ENCODE data around the gene ELN. TPM values are rescaled to one million over a fixed set of nuclear protein-coding genes. Genes with fewer than 3 reads are reported as not detected.

Gene ELN
- total RNA-seq, 2 donors from 2014 or later, result 91.7 to 166 TPM

- DNase-seq (peak; percentile 25), ATAC-seq (peak in 1 of 2 donors; percentile 4)
- intact Hi-C loops (cut with DNase I), result loop anchor here in 1 of 2 donors (10.0 kb wide), 1 partner anchor 57 kb away; no protein-coding TSS in a partner anchor
These were observed 23.8 kb downstream of the ELN start for GRCh38 chr7:74051629-74052410.

- no peak for ATAC-seq
- intact Hi-C loops (cut with DNase I), result loop anchor here in 1 of 2 donors (10.0 kb wide), 1 partner anchor 58 kb away; no protein-coding TSS in a partner anchor
- DNase-seq, result no peak
These were observed 24.7 kb downstream of the ELN start for GRCh38 chr7:74052628-74053027.

- ATAC-seq (no peak), DNase-seq (no peak)
- intact Hi-C loops (cut with DNase I), result loop anchor here in 1 of 2 donors (10.0 kb wide), 1 partner anchor 59 kb away; no protein-coding TSS in a partner anchor
These were observed 25.7 kb downstream of the ELN start for GRCh38 chr7:74053589-74054186.

GRCh38 chr7:74056096-74056915, 28.3 kb downstream of the ELN start:
- intact Hi-C loops (cut with DNase I), result loop anchor here in 1 of 2 donors (10.0 kb wide), 1 partner anchor 62 kb away; no protein-coding TSS in a partner anchor
- no peak for ATAC-seq
- no peak for DNase-seq

- intact Hi-C loops (cut with DNase I), result loop anchor here in 1 of 2 donors (10.0 kb wide), 1 partner anchor 63 kb away; no protein-coding TSS in a partner anchor
- DNase-seq, result no peak
These were observed 29.4 kb downstream of the ELN start for GRCh38 chr7:74057216-74057925.

GRCh38 chr7:74057987-74058386, 30.0 kb downstream of the ELN start:
- DNase-seq, result no peak
- intact Hi-C loops (cut with DNase I), result loop anchor here in 1 of 2 donors (10.0 kb wide), 1 partner anchor 63 kb away; no protein-coding TSS in a partner anchor
- no peak for ATAC-seq

More at GRCh38 chr7:74057216-74057925, 29.4 kb downstream of the ELN start:
- ATAC-seq, result no peak

- intact Hi-C loops (cut with DNase I), result loop anchor here in 1 of 2 donors (10.0 kb wide), 1 partner anchor 64 kb away; no protein-coding TSS in a partner anchor
- no peak for DNase-seq
These were observed 30.5 kb downstream of the ELN start for GRCh38 chr7:74058486-74058885.

GRCh38 chr7:74059037-74059436, 31.1 kb downstream of the ELN start:
- intact Hi-C loops (cut with DNase I), result loop anchor here in 1 of 2 donors (10.0 kb wide), 1 partner anchor 64 kb away; no protein-coding TSS in a partner anchor
- DNase-seq, result no peak
- ATAC-seq, result no peak

More at GRCh38 chr7:74058486-74058885, 30.5 kb downstream of the ELN start:
- ATAC-seq, result no peak

- ATAC-seq (no peak), DNase-seq (no peak)
- intact Hi-C loops (cut with DNase I), result loop anchor here in 1 of 2 donors (10.0 kb wide), 2 partner anchors 65 to 345 kb away; no protein-coding TSS in a partner anchor
These were observed 32.0 kb downstream of the ELN start for GRCh38 chr7:74059681-74060588.

- intact Hi-C loops (cut with DNase I), result loop anchor here in 1 of 2 donors (10.0 kb wide), 1 partner anchor 343 kb away; no protein-coding TSS in a partner anchor
- ATAC-seq (peak; percentile 88 to 92), DNase-seq (peak; percentile 89)
These were observed 34.0 kb downstream of the ELN start for GRCh38 chr7:74061840-74062539.

GRCh38 chr7:74063223-74063641, 35.3 kb downstream of the ELN start:
- DNase-seq (no peak), ATAC-seq (no peak)
- intact Hi-C loops (cut with DNase I), result loop anchor here in 1 of 2 donors (10.0 kb wide), 1 partner anchor 342 kb away; no protein-coding TSS in a partner anchor

- ATAC-seq (no peak), DNase-seq (no peak)
- intact Hi-C loops (cut with DNase I), result loop anchor here in 1 of 2 donors (10.0 kb wide), 1 partner anchor 341 kb away; no protein-coding TSS in a partner anchor
These were observed 35.7 kb downstream of the ELN start for GRCh38 chr7:74063646-74064045.

GRCh38 chr7:74064696-74065095, 36.7 kb downstream of the ELN start:
- no peak for ATAC-seq
- intact Hi-C loops (cut with DNase I), result loop anchor here (5.0 to 10.0 kb wide), 3 partner anchors 108 to 340 kb away; partner anchors contain the start of gene EIF4H (in 1 of the 2)
- DNase-seq, result no peak

GRCh38 chr7:74066626-74067025, 38.7 kb downstream of the ELN start:
- DNase-seq (no peak), ATAC-seq (no peak)
- intact Hi-C loops (cut with DNase I), result loop anchor here (5.0 to 10.0 kb wide), 3 partner anchors 106 to 338 kb away; partner anchors contain the start of gene EIF4H (in 1 of the 2)

- ATAC-seq (peak in 1 of 2 donors; percentile 3), DNase-seq (no peak)
- intact Hi-C loops (cut with DNase I), result loop anchor here (2.0 to 10.0 kb wide), 4 partner anchors 104 to 336 kb away; partner anchors contain the start of gene EIF4H (in 1 of the 2)
These were observed 40.6 kb downstream of the ELN start for GRCh38 chr7:74068378-74069085.

Measured in left cardiac atrium (tissue), 4 donors.